GM23338 (cell line): ENCODE results near the gene PGAP1. TPM values are rescaled to one million over a fixed set of nuclear protein-coding genes. Genes with fewer than 3 reads are reported as not detected.

Experiments
- ATAC-seq: fragments of 200-7000 bp; cut with Tn5 transposase; 3 replicates; pipeline ENCODE4 v1.9.1; 2020
- DNase-seq: peaks from one replicate; pipeline ENCODE4 v3.0.0-alpha.2; 2015; ENCODE audit warnings: low spot score
- H2AFZ ChIP-seq: fragments of 200-600 bp; sonication (generic); 2 replicates; pipeline ENCODE4 v1.8.0; 2016; ENCODE audit warnings: antibody characterized with exemption, mild to moderate bottlenecking, moderate library complexity
- H3F3A ChIP-seq: fragments of 200-600 bp; sonication (generic); replicated peaks from 2 replicates; pipeline ENCODE4 v1.8.0; 2017; ENCODE audit warnings: antibody characterized with exemption, mixed run types, low read depth
- H3K27ac ChIP-seq: fragments of 200-600 bp; sonication (generic); 2 replicates; pipeline ENCODE4 v1.6.1; 2016; ENCODE audit warnings: low read depth
- H3K27me3 ChIP-seq: fragments of 200-600 bp; sonication (generic); 2 replicates; pipeline ENCODE4 v1.8.0; 2016; ENCODE audit warnings: mild to moderate bottlenecking, mixed run types, moderate library complexity; ENCODE audit not compliant: insufficient read depth
- H3K36me3 ChIP-seq: fragments of 200-600 bp; sonication (generic); 2 replicates; pipeline ENCODE4 v1.8.0; 2016; ENCODE audit warnings: mild to moderate bottlenecking; ENCODE audit not compliant: insufficient read depth
- H3K4me1 ChIP-seq: fragments of 200-600 bp; sonication (generic); 2 replicates; pipeline ENCODE4 v1.8.0; 2016; ENCODE audit warnings: mild to moderate bottlenecking, moderate library complexity; ENCODE audit not compliant: insufficient read depth
- H3K4me2 ChIP-seq: fragments of 200-600 bp; sonication (generic); 2 replicates; pipeline ENCODE4 v1.7.1; 2017; ENCODE audit warnings: mixed run types
- H3K4me3 ChIP-seq: fragments of 200-600 bp; sonication (generic); 2 replicates; pipeline ENCODE4 v1.6.1; 2016; ENCODE audit warnings: mixed run types
- H3K79me2 ChIP-seq: fragments of 200-600 bp; sonication (generic); replicated peaks from 2 replicates; pipeline ENCODE4 v1.8.0; 2017; ENCODE audit warnings: mild to moderate bottlenecking; ENCODE audit not compliant: insufficient read depth
- H3K9me2 ChIP-seq: fragments of 200-600 bp; sonication (generic); 2 replicates; pipeline ENCODE4 v1.8.0; 2017; ENCODE audit not compliant: insufficient read depth
- H4K20me1 ChIP-seq: fragments of 200-600 bp; sonication (generic); replicated peaks from 2 replicates; pipeline ENCODE4 v1.8.0; 2017; ENCODE audit warnings: mild to moderate bottlenecking; ENCODE audit not compliant: insufficient read depth
- H3K27ac Mint-ChIP-seq: 2 replicates; pipeline ENCODE4 v1.8.0; 2020; ENCODE audit warnings: inconsistent platforms, mild to moderate bottlenecking, moderate library complexity, mixed read lengths
- H3K27me3 Mint-ChIP-seq: 3 replicates; pipeline ENCODE4 v1.8.0; 2022; ENCODE audit warnings: low read depth, mild to moderate bottlenecking, moderate library complexity, mixed read lengths, inconsistent platforms; ENCODE audit not compliant: insufficient read depth, poor library complexity
- H3K36me3 Mint-ChIP-seq: 3 replicates; pipeline ENCODE4 v1.8.0; 2021; ENCODE audit warnings: low read depth, mild to moderate bottlenecking, inconsistent platforms, moderate library complexity, mixed read lengths
- H3K4me1 Mint-ChIP-seq: 3 replicates; pipeline ENCODE4 v1.8.0; 2020; ENCODE audit warnings: mild to moderate bottlenecking, inconsistent platforms, mixed read lengths
- H3K4me3 Mint-ChIP-seq: 3 replicates; pipeline ENCODE4 v1.8.0; 2021; ENCODE audit warnings: moderate library complexity, mild to moderate bottlenecking, inconsistent platforms, mixed read lengths
- H3K9me3 Mint-ChIP-seq: 3 replicates; pipeline ENCODE4 v1.8.0; 2020; ENCODE audit warnings: moderate library complexity, mild to moderate bottlenecking, inconsistent platforms, mixed read lengths
- CREB1 ChIP-seq: fragments of 250-450 bp; sonication (Bioruptor Pico); IDR thresholded peaks from 2 replicates; pipeline ENCODE4 v1.5.0; 2020; ENCODE audit warnings: low read depth, mild to moderate bottlenecking, moderate library complexity
- ETS1 ChIP-seq: IDR thresholded peaks from 2 replicates; pipeline ENCODE4 v1.6.1; 2016; ENCODE audit warnings: antibody characterized with exemption
- EZH2 ChIP-seq: fragments of 200-600 bp; sonication (generic); IDR thresholded peaks from one replicate; pipeline ENCODE4 v1.8.0; 2017; ENCODE audit warnings: antibody characterized with exemption, mild to moderate bottlenecking, low read depth; ENCODE audit not compliant: unreplicated experiment
- EZH2phosphoT487 ChIP-seq: fragments of 200-600 bp; sonication (generic); IDR thresholded peaks from one replicate; pipeline ENCODE4 v1.8.1; 2018; ENCODE audit warnings: antibody characterized with exemption; ENCODE audit not compliant: unreplicated experiment
- JUNB ChIP-seq: IDR thresholded peaks from one replicate; pipeline ENCODE4 v1.6.1; 2016; ENCODE audit warnings: antibody characterized with exemption; ENCODE audit not compliant: unreplicated experiment
- NANOG ChIP-seq: IDR thresholded peaks from 2 replicates; pipeline ENCODE4 v1.6.1; 2016; ENCODE audit warnings: antibody characterized with exemption, borderline replicate concordance
- POLR2AphosphoS5 ChIP-seq: IDR thresholded peaks from 2 replicates; pipeline ENCODE4 v1.6.1; 2016; ENCODE audit warnings: antibody characterized with exemption, low read depth
- REST ChIP-seq: IDR thresholded peaks from one replicate; pipeline ENCODE4 v1.6.1; 2018; ENCODE audit warnings: antibody characterized with exemption; ENCODE audit not compliant: unreplicated experiment
- ZNF114 ChIP-seq: fragments of 250-450 bp; sonication (Bioruptor Pico); IDR thresholded peaks from 2 replicates; pipeline ENCODE4 v1.5.0; 2020; ENCODE audit warnings: mild to moderate bottlenecking, moderate library complexity
- ZNF331 ChIP-seq: fragments of 250-450 bp; sonication (Bioruptor Pico); IDR thresholded peaks from 2 replicates; pipeline ENCODE4 v1.5.0; 2020; ENCODE audit warnings: low read depth, mild to moderate bottlenecking, moderate library complexity
- ZNF462 ChIP-seq: fragments of 250-450 bp; sonication (Bioruptor Pico); IDR thresholded peaks from 2 replicates; pipeline ENCODE4 v1.5.0; 2020; ENCODE audit warnings: mild to moderate bottlenecking, moderate library complexity
- polyA plus RNA-seq: library from polyadenylated mRNA; unstranded; fragments of >200 nt; fragmentation: Nextera tagmentation; extraction: Ambion mirVana; gene quantifications from 2 replicates; pipeline ENCODE4 v1.2.1, GENCODE V29; 2016
- total RNA-seq: library from RNA; depleted of rRNA; stranded (reverse); fragments of >200 nt; shearing (Covaris generic); gene quantifications from 2 replicates; pipeline ENCODE4 v1.2.3, GENCODE V29; 2014

PGAP1 gene
- total and polyA plus RNA-seq, 2 experiments from 2014 or later = 9.8 to 26.5 TPM

GRCh38 chr2:196963043-196963442 lies 36.5 kb upstream of the PGAP1 start (continued):
- TF ChIP-seq ZNF462 (no peak), CREB1 (CRISPR knock-in tag) (no peak), REST (no peak), ETS1 (no peak)

GRCh38 chr2:196962325-196962724 lies 35.8 kb upstream of the PGAP1 start:
- Mint-ChIP-seq H3K27me3 (no peaks in the 10 kb centered on the region), H3K4me1 (peaks cover 32% of the 10 kb centered on the region), H3K27ac (no peak overlapping the region), H3K36me3 (peaks cover 2% of the 10 kb centered on the region; the same call in 2 of the 3 replicates), H3K9me3 (peaks cover 2% of the 10 kb centered on the region; the same call in 2 of the 3 replicates), H3K4me3 (no peak overlapping the region)
- H4K20me1 ChIP-seq = no peaks in the 10 kb centered on the region
- H2AFZ ChIP-seq = no peak overlapping the region
- H3K4me1 ChIP-seq = peaks cover 28% of the 10 kb centered on the region
- H3F3A ChIP-seq = no peaks in the 10 kb centered on the region
- H3K79me2 ChIP-seq = no peaks in the 10 kb centered on the region
- no peak overlapping the region for H3K27ac ChIP-seq
- no peaks in the 10 kb centered on the region for H3K36me3 ChIP-seq
- H3K4me2 ChIP-seq = no peak overlapping the region
- H3K9me2 ChIP-seq = no peaks in the 10 kb centered on the region
- ATAC-seq = no peak
- DNase-seq = no peak
- no peak overlapping the region for H3K4me3 ChIP-seq
- no peaks in the 10 kb centered on the region for H3K27me3 ChIP-seq
- TF ChIP-seq JUNB = no peak
- no peak for TF ChIP-seq CREB1 (CRISPR knock-in tag)
- no peak for TF ChIP-seq ZNF114
- no peak for TF ChIP-seq EZH2
- no peak for TF ChIP-seq EZH2phosphoT487
- no peak for TF ChIP-seq ZNF331 (CRISPR knock-in tag)
- TF ChIP-seq NANOG = no peak
- TF ChIP-seq ETS1 = no peak
- no peak for TF ChIP-seq POLR2AphosphoS5
